NCI-H2227 (cell line): ENCODE data around the gene ATG4C.

Source experiments
- DNase-seq: peaks from one replicate; lab custom pipeline; 2025; ENCODE audit not compliant: unreplicated experiment; lab: John Stamatoyannopoulos, UW

The ATG4C gene

DNA sequence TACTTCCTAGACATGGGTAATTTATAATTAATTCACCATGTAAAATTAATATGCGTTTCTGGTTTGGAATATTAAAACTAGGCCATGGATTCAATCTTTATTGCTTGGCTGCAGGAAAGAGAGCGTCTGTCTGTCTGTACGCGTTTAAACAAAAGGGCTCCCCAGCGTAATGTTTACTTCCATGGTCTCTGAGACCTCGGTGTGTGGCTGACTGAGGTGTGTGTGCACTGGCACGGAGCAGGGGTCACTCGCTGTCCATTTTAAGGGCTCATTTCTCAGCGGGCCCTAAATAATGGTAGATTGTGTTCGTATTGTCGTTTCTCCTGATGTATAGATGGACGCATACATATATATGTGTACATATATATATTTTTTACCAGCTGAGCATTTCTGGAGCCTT is 119.6 kb downstream of the ATG4C start:
- DNase-seq: no peak

DNA sequence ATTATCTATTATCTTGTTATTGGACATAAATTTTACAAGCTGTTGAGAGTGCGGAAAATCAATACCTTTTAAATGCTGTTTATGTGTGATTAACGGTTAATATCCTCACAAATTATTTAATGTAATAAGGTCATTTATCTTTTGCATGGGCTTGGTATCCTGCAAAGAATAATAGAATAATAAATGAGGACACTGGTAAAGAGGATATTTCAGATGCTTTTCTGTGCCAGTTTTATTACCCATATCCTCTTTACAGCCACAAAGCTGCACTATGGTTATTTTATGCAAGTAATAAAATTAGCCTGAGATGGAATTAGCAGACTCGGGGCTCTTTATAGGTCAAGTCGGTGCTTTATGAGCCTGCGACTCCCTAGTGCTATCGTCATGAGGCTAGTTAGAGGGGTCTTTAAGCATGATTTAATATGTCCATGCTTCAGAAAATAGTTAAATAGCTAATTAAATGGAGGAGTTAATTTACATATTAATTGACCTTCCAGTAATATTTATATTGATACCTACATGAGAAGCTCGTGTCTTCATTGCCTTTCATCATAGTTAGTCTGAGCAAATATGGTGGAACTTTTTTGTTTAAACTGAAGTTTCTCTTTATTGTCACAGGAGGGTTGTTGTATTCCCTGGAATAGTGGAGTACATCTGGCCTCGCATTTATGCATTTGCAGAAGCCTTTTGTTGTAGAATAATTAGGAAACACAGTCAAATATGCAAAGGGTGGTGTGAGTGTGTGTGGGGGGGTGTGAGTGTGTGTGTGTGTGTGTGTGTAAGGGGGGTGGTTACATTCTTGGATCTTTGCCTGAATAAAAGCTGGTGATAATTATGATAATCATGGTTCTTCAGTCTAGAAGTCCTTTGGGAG is 120.3 kb downstream of the ATG4C start:
- no peak for DNase-seq

DNA sequence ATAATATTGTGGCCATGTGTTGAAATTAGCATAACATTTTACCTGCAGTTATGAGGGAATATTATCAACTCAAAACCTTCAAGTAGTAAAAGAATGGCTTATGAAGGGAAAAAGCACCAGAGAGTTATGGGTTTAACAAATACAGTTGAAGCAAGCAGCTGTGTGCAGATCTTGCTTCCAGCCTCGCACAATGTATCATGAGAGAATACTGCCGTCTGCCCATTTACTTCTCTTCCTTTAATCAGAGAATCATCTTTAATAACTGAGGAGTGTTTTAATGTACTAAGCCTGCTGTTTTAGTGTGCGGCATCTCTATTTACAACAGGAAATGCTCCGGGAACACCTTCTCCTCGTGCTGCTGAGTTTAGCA is 120.9 kb downstream of the ATG4C start:
- DNase-seq: no peak

DNA sequence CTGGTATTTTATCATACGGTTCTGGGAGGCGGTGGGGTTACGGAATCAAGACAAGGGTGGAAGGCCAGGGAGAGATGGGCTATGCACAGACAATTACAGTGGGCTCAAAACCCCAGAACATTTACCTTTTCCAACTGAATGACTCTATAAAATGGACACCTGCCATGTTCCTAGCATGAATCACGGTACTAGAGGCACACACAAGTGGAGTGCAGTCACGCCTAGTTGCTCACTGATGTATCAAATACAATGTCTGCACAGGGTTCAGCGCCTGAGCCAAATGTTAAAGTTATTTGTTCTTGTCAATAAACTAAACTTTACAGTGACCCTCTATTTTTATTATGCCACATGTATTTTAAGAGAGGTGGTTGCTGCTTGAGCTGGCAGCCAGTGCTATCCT is 121.4 kb downstream of the ATG4C start:
- no peak for DNase-seq

DNA sequence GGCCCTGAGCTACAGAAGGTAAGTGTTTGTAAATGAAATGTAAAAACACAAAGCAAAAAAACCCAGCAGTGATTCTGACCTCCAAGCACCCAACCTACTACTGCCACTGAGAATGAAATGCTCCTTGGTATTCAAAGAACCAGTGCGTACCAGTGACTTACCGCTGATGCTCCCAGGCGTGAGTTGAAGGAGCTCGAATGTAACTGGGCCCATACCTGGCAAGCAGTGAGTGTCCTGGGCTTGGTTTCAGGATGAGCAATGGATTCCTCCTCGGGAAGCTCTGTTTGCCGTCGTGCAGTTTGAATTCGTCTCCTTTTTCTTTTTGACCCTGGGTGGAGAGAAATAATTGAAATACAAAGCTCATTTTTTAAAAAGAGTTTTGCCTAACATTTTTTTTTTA is 121.9 kb downstream of the ATG4C start:
- DNase-seq: no peak

DNA sequence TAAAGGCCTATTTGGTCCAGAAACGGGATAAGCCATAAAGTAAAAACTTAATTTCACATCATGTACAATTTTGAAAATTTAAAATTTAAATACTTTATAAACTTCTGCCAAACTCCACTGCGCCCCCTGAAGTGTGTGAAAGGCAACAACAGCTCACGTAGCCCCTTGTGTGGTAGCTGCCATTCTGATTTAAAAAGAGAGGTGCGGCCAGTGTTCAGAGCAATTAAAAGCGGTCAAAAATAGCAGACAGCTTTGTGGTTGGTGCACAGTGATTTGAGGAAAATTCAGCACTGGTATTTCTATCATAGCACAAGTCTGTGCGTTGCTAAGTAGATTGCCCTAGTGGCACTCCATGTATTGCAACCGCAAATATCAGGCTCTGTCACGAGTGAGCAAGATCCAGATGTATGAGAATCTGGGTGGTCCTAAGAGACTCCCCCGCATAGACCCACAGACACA is 122.5 kb downstream of the ATG4C start:
- no peak for DNase-seq

DNA sequence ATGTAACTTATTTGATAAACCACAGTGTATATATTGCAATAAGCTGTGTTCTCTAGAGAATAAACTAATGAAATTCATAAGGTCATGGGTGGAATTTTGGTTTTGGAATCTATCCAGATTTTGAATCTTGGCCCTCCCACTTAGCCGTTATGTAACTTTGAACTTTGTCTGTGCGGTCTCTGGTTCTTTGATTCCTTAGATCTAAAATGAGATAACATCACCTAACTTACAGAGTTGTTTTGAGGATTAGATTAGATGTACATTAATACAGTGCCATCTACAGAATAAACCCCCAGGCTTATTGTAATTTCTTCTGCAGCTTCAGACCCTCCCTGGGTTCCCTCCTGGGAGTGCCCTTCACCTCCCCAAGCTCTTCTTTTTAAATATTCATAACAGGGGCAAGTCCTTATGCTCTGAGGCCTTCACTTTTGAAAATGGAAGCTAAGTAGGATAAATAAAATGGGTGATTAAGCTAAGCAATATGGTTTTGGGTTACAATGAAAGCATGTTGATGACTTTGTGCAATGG is 124.3 kb downstream of the ATG4C start:
- no peak for DNase-seq

DNA sequence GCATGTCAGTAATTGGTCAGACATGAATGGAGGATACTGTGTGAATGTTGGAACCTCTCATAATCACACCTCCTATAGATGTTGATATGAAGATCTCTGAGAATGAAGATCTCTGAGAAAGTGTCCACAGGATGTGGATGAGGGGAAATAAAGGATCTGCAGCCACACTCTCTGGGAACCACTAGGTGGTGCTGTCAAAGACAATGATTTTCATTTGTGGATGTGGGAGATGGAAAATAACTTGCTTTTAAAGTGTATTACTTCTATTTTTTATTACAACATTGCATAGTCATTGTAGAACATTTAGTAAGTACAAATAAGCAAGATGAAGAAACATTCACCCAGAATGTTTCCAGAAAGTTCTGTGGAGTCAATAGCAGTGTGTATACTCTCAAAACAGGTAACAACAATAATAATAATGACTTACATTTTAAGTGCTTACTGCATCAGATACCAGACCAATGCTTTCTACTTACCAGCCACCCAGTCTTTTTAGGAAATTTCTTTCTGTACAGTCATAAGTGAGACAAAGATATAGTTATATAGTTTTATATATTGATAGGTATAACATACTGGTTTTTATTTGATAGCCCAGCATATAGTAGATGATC is 128.2 kb downstream of the ATG4C start:
- DNase-seq: no peak
